ENCODE measurements around the gene USPL1.

Gene USPL1

DNA sequence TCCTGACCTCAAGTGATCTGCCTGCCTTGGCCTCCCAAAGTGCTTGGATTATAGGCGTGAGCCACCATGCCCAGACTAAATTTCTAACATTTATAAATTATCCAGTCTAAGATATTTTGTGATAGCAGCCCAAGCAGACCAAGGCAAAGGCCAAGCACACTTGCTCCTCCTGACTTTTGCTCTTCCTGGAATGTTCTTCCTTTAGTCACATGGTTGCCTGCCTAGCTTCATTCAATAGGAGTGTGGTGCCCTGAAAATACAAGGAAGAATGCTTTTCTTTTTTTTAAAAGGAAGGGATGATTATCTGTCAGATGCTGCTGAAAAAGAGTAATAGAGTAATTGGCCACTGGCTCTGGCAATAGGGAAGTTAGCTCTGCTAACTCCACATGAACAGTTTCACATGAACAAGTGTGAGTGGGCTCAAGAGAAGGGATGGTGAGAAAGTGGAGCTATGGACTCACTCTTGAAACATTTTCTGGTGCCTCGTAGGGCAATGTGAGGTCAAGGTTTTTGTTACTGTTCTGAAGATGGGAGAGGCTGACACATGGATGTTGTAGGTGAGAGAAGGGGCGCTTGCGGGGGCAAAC, 47.1 kb downstream of the USPL1 start:
- DNase-seq, result no peak

DNA sequence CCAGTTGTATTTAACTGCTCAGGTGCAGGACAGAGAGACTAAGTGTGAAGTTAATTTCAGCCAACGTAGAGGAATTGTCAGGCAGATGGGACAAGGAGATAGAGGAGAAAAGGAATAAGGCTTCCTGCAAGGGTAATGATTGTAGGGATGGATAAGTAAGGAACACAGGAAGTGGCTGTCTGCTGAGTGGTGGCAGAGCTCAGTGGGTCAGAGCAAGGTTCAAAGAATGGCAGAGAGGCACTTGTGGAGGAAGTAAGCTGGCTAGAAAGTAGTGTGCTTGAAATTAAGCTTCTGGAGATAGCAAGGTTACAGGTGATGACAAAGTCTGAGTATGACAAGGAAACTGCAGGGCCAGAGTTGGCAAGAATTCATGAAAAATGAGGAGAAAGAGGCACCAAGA, 47.9 kb downstream of the USPL1 start:
- DNase-seq, result no peak

DNA sequence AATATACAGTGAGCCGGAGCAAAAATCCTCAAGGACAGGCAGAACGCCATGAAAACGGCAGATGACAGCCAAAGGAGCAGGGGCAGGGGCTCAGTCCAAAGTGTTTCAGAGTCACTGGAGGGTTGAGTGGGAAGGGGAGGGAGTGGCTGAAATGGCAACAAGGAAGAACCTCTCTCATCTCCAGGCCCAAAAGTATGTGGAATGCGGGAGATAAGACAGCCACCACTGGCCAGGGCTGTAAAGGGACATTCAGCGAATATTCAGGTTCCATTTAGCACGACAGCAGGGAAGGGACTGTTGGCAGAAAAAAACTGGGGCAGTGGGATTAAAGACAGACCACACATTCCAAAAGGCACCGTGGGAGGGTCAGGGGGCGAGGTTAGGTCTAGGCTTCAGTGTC, 48.4 kb downstream of the USPL1 start:
- DNase-seq, result no peak

DNA sequence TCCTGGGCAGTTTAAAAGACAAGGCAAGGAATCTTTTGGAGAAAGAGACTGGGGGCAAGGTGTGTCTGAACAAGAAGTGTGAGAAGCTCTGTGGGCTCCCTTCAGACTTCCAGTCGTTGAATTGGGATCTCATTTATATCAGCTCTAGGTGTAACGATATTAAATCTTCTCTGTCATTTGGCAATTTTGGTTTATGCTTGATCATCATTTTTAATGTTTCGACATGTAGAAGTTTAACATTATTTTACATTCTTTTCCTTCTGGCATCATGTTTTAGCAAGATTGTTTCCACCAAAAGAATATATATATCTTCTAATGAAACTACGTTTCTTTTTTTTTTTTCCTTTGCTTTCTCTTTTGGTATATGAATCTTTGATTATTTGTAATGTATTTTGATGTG, 49.3 kb downstream of the USPL1 start:
- no peak for DNase-seq

DNA sequence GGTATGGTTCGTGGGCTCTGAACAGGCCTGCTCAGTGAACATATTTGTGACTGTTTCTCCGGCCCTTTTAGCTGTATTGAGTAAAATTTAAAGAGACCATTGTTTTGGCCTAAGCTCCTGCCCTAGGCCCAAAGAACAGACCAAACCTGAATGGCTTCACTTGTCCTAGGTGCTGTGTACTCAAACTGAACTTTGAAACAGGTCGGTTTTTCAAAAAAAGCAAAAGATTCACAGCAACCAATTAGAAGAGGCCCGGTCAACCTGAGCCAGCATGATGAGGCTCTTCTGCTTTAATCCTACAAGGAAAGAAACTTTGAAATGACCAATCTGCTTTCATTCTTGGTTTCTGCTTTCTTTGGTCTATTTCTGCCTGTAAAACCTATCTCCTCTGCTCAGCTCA, 50.6 kb downstream of the USPL1 start:
- DNase-seq, result no peak

DNA sequence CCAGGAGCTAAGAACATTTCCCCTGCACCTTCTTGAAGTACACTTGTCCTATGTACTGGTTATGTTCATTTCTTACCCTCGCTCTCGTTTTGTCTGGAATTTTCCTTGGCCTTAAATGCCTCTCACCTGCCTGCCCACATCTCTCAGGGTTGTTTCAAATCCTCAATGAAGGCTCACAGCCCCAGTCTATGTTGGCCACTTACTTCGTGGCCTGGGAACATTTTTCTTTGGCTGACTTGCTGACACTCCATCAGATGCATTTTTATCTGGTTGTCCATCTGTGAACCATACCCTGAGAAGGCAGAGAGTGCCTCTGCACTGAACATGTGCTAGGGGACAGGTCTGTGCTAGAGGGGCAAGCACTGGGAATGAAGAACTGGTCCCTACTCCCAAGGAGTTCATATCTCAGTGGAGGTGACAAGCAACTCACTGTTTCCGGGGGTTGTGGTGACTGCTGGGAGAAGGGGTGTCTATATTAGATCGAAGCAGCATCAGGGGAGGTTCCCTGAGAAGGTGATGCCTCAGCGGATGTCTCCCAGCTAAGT, 53.6 kb downstream of the USPL1 start:
- no peak for DNase-seq

DNA sequence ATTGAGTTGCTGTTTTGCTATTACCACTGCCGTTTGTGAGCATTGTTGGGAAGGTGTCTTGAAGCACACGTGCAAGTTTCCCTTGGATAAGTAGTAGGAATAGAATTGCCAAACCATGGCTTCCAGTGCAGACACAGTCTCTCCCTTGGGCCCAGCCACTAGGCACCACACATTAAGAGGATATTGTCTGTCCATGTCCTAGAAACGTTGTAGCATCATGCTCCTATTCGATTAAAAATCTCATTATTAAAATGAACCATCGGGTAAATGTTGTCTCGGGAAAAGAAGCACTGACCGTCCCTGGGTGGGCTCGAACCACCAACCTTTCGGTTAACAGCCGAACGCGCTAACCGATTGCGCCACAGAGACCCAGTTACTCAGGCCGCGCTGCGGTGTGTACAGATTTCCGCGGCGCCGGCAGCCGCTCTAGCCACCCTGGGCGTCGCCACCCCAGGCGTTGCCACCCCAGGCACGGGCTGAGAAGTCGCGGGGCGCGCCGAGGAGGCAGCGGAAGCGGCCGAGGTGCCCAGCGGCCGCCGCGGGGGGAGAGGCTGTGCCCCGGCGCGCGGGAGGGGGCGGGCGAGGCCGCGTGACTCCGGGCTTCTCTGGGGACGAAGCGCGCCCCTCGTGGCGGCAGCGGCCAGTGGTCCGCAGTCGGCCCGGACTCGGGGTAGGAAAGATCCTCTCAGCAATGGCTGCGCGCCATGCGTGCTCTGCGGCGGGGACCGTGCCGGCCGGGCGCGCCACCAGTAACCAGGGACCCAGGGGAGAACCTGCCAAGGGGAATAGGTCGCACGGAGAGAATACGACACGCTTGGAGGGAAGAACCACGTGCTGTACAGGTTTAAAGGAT, 56.2 kb downstream of the USPL1 start:
- peak; percentile 91 to 95 for DNase-seq

DNA sequence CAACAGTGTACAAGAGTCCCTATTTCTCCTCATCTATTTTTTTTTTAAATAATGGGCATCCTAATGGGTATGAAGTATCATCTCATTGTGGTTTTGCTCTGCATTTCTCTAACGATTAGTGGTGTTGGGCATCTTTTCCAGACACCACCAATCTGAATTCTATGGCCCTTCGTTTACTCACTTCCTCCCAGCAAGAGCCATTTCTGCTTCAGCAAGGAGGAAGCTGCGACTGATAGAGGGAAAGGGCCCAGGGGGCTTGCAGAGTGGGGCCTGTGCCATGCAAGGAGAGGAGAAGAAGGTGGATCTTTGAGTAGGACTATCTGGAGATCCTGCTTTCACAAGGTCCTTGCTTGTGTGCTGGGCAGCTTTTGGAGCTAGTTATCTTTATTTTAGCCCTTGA, 58.0 kb downstream of the USPL1 start:
- no peak for DNase-seq

DNA sequence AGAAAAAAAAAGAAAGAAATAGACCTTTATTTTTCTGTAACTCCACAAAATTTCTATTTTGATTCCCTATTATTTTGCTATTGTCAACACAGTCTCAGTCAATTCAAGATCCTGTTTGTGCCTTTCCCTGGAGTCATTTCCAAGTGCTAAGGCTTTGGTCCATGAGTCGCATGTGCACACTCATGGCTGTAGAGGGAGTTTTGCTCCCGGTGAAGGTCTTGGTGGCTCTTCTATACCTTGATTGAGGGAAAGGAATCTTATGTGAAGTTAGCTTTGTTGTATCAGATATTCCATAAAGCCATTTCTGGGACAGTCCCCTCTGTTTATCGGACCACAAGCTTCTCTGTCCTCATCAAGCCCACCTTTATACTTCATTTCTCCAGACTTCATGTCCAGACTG, 59.0 kb downstream of the USPL1 start:
- DNase-seq, result no peak

DNA sequence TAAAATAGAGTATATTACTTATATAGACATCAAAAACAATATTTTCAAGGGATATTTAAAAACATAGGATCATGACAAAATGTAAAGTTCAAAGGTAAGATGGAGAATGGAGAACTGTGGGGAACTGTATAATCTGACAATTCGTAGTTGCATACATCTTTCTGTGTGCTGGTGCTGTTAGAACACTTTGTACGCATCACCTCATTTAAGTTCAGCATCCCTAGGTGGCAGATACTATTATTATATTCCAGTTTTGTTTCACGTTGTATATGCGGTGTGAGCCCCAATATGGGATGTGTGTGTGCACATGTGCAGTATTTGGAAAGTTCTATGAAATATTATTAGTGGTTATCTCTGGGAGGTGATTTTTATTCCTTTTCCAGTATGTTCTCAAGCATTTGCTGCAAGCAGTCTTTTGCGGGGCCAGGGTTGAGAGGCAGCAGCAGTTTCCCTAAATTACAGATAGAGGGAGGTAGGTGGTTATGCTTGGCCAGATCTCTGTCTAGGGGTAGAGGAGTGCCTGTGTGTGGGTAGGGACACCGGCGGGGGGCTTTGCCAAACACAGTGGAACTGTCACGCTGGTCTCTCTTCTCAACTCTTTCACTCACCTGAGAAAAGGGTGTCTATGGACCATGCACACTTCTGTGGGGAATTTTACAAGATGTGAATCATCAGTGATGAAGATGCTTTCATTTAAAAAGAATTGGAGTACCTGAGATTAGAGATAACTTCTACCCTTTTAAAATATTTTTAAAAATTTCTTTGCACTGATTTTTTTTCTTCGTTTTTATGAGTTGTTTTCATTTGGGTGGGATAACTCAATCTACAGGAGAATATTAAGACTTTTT, 62.0 kb downstream of the USPL1 start:
- no peak for DNase-seq

DNA sequence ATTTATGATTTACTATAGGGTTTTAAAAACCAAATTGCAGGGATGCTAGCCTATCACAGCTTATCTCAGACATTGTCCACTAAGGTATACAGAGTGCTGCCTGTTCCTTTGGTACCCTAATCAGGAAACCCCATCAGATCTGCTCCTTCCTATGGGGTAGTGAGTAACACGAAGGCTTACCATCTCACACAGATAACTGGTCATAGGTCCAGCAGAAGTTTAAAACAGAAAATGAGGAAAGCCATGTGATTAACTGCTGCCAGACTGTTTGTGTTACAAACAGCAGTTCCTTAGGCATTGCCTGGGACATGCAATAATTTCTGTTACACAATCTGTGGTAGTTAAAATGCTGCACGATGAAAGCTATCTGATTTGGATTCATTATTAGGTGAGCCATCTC, 64.1 kb downstream of the USPL1 start:
- no peak for DNase-seq

DNA sequence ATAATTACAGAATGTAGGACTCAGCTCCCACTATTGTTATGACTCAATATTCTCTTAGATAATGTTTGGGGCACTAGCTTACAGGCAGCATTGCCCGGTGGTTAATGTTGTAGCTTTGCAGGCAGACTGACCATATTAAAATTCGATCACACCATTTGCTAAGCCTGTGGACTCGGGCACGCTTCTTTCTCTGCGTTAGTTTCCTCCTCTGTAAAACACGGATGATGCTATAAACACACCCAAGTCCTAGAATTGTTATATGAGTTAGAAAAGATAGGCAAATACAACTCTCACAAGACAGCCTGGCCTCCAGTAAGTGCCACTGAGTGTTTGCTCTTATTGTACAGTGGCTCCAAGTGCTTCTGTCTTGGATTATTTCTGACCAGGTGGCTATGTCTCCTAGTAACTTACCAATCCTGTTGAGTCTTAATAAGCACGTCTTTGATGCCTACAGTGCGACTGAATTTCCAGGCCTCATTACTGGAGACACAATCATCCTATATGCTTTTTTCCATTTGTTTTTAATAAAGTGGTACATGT, 67.7 kb downstream of the USPL1 start:
- DNase-seq, result no peak

DNA sequence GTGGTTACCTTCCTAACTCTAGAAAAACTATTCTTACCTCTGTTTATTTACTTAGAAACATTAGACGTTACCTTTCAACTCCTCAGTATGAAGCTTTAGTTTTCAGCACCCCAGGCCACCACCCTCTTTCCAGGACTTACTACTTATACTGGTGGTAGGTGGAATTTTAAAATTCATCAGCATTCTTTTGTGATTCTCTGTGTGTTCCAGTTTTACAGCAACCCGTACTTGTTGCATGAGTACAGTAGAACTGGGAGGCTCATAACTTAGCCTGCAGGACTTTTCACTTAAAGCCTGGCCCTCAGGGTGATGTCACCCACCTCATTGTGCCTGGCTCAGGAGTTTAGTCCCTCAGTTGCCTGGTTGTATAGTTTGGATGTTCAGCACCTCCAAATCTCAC, 68.3 kb downstream of the USPL1 start:
- DNase-seq, result no peak

DNA sequence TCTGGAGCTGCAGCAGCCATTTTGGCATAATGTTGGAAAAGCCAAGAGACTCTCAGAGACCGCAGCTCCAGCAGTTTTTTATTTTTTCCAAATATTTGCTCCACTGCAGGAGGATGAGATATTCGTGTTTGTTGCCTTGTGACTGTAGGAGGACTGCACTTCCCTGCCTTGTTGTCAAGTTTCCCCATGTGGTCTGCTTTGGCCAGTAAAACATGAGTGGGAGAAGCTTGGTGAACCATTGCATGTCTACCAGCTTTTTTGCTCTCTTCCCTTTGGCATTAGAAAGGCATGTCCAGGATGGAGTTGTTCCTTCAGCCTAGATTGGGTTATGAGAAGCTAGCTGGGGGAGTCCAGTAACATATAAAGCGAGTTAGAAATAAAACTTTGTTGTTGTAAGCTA, 69.9 kb downstream of the USPL1 start:
- no peak for DNase-seq

DNA sequence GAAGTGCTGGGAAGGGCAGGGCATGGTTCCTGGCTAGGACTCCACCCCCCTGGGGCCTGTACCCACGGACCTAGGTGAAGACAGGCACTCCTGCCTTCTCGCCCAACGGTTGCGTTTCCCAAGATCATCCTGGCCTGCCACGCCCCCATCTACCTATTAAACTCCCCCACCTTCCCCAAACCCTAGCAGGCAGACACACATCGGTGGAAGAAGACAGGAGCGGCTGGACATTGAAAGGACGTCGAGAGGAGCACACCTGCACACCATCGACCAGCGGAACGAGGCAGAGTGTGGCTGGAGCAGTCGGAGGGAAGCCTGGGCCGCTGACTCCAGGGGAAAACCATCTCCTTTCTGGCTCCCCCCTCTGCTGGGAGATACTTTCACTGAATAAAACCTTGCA, 72.0 kb downstream of the USPL1 start:
- no peak for DNase-seq

DNA sequence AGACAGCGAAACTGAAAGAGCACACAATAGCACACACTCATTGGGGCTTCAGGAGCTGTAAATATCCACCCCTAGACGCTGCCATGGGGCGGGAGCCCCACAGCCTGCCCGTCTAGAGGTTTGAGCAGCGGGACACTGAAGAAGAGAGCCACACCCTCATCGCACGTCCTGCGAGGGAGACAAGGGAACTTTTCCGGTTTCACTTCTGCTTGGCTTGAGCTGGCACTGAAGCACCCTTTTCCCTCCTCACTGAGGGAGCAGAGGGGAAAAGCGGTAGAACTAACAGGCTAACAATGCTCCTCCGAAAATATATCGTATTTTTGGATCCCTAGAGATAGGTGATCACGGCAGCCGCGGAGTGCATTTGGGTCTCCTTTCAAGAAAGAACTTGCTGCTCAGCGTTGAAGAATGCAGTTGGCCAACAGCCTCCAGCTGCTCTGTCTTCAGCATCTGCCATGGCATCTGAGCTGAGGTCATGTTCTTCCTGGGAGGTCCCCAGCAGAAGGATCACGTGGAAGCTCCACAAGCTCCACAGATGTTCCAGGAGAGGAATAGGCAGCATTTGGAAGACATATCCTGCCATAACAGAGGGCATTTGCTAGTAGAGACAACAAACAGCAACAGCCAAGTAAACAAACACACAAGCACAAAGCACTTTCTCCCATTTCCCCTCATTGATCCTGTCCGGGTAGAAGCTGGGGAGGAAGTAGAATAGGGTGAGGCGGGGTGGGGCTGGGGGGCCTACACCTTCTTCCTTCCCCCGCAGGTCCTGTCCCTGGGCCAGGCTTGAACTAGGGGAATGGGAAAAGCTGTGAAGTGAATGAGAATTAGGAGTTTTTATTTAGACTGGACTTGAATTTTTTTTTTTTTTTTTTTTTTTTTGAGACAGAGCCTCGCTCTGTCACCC, 72.8 kb downstream of the USPL1 start:
- no peak for DNase-seq

DNA sequence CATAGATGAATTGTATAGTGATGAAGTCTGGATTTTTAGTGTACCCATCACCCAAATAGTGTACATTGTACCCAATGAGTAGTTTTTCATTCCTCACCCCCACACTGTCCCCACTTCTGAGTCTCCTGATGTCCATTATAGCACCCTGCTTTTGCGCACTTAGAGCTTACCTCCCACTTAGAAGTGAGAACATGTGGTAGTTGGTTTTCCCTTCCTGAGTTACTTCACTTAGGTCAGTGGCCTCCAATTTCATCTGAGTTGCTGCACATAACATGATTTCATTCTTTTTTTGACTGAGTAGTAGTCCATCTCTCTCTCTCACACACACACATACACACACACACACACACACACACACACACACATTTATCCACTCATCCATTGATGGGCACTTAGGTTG, 74.4 kb downstream of the USPL1 start:
- DNase-seq, result no peak

DNA sequence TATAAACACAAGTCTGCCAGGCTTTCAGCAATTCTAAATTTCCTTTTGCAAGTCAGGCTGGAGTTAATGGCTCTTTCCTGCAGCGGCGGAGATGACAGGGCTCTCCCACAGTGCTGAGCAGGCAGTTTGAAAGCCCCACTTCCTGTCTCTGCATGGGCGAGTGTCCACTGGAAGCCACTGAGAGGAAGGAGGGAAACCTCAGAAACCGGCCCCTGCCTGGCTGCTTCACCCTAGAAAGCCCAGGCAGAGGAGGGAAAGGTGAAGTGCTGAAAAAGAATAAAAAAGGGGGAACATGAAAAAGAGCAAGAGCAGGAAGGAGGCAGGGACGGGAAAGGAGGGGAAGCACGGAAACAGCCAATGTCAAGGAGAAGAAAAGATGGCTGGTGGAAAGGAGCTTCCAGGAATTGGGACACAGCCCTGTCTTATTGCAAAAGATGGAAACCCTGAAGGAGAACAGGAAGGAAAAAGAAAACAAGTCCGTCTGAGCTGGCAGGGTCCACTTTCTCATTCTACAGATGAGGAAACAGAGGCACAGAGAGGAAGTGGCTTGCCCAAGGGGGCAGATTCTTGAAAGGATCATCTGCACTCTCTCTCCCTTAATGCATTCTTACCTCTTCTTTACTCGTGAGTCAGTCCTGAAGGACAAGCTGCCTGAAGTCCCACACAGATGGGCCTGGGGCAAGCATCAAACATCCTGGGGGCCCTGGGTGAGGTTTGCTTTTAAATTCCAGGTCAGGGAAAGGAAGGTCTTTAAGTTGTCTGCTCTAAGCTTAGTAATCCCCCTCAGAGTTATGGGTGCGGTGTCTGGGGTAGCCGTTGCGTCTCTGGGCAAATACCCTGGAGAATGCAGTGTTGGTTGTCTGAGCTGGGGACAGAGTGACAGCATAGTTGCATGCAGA, 78.8 kb downstream of the USPL1 start:
- no peak for DNase-seq

DNA sequence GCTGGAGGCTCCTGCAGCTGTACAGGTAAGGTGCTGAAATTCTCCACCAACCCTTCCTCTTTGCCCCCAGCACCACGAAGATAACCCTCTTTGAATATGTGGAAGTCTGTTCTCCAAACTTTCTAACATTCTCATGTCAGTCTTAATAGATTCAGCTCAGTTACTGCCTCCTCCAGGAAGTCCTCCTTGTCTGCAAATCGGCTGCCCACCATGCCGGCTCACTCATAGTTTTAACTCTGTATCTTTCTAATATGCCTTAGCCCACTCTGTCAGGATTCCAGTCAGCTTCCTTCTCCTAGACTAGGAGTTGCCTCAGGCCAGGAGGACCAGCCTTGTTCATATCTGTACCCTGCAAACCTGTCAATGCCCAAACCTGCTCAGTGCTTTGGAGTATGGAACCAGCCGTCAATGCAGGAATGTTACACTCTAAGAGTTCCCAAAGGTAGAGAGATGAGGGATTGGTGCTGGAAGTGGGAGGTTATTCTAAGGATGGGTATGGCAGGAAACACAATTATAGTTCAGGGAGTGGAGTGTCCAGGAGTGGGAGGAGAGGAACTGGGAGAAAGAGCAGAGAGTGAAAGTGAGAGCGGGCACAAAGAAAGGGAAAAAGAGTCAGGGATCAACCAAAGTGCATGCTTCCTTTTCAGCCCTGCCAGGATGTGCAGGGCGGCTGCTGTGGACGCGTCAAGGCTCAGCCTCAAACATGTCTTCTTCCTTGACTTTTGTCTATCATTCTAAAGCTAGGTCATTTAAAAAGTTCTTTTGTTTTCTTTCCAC, 79.6 kb downstream of the USPL1 start:
- no peak for DNase-seq

DNA sequence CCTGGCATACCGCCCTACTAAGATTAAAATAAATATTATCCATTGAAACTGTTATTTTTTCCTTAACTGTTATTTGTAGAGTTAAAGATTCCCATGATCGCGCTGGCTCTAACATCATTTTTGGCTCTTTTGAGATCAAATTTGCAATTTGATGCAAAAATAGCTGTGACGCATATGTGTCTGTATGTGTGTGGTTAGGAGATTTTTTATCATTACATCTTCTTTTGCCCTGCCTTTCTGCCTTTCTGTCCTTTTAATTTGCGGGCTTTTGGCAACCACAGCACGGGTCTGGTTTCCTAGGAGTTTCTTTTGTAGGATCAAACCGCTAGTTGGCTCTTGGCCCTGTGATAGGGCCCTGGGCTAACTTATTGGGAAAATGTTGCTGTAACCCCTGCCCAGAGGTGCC, 80.3 kb downstream of the USPL1 start:
- DNase-seq, result no peak

Data from stimulated activated CD4-positive, alpha-beta T cell treated with anti-CD3 and anti-CD28 coated beads, Interleukin-2, amount 100 ng/mL, for 48 hours (primary cell).